PC-3 (cell line): ENCODE results near the gene IGSF9B. TPM values are rescaled to one million over a fixed set of nuclear protein-coding genes. Genes with fewer than 3 reads are reported as not detected.

ENCODE experiments used
- ATAC-seq: fragments of 200-7000 bp; cut with Tn5 transposase; 2 replicates; pipeline ENCODE4 v1.9.1; 2020; ENCODE audit warnings: mild to moderate bottlenecking, moderate library complexity
- BruUV-seq: library from RNA; stranded (reverse); fragments of 400-500 nt; replicated peaks from 2 replicates; lab custom pipeline; 2021; lab: Mats Ljungman, UMichigan
- CTCF ChIA-PET: fragments of 300-600 bp; sonication (Branson Sonifier 250); formaldehyde crosslinking; loops from one replicate; lab custom pipeline; 2022; ENCODE audit warnings: antibody characterized with exemption; lab: Charles Lee
- POLR2A ChIA-PET: fragments of 300-600 bp; sonication (Branson Sonifier 250); formaldehyde crosslinking; loops from one replicate; lab custom pipeline; 2022; ENCODE audit warnings: antibody characterized with exemption; ENCODE audit not compliant: unreplicated experiment; lab: Charles Lee
- DNase-seq: peaks from one replicate; pipeline ENCODE4 v3.0.0-alpha.2; 2015
- H2AFZ ChIP-seq: fragments of 300-600 bp; sonication (generic); 2 replicates; pipeline ENCODE4 v1.6.0; 2016; ENCODE audit warnings: antibody characterized with exemption, low read length
- H3F3A ChIP-seq: fragments of 300-600 bp; sonication (generic); one replicate; pipeline ENCODE4 v1.6.0; 2017; ENCODE audit warnings: antibody characterized with exemption, low read length, control low read depth, mild to moderate bottlenecking; ENCODE audit not compliant: unreplicated experiment
- H3K27ac ChIP-seq: fragments of 300-600 bp; sonication (generic); 2 replicates; pipeline ENCODE4 v1.5.1; 2016; ENCODE audit warnings: mild to moderate bottlenecking, low read length
- H3K27me3 ChIP-seq: fragments of 300-600 bp; sonication (generic); 2 replicates; pipeline ENCODE4 v1.6.1; 2016; ENCODE audit warnings: low read length, mixed read lengths
- H3K36me3 ChIP-seq: fragments of 300-600 bp; sonication (generic); 2 replicates; pipeline ENCODE4 v1.6.1; 2016; ENCODE audit warnings: low read depth, mixed run types, low read length, mixed read lengths
- H3K4me1 ChIP-seq: fragments of 300-600 bp; sonication (generic); 2 replicates; pipeline ENCODE4 v1.5.1; 2016; ENCODE audit warnings: low read length; ENCODE audit not compliant: insufficient read depth
- H3K4me2 ChIP-seq: fragments of 300-600 bp; sonication (generic); 2 replicates; pipeline ENCODE4 v1.6.0; 2016; ENCODE audit warnings: low read length
- H3K4me3 ChIP-seq: fragments of 300-600 bp; sonication (generic); 2 replicates; pipeline ENCODE4 v1.5.1; 2016; ENCODE audit warnings: mild to moderate bottlenecking, low read length, mixed read lengths
- H3K79me2 ChIP-seq: fragments of 300-600 bp; sonication (generic); 2 replicates; pipeline ENCODE4 v1.6.1; 2017; ENCODE audit warnings: low read length, mixed read lengths
- H3K9ac ChIP-seq: fragments of 300-600 bp; sonication (generic); 2 replicates; pipeline ENCODE4 v1.6.0; 2016; ENCODE audit warnings: mild to moderate bottlenecking, low read length
- H3K9me2 ChIP-seq: fragments of 300-600 bp; sonication (generic); replicated peaks from 2 replicates; pipeline ENCODE4 v1.6.1; 2016; ENCODE audit warnings: mixed run types, low read length, mixed read lengths
- H3K9me3 ChIP-seq: fragments of 300-600 bp; sonication (generic); 2 replicates; pipeline ENCODE4 v1.6.1; 2016; ENCODE audit warnings: low read length, mixed read lengths
- H4K20me1 ChIP-seq: fragments of 300-600 bp; sonication (generic); 2 replicates; pipeline ENCODE4 v1.6.1; 2016; ENCODE audit warnings: low read length, mixed read lengths
- CTCF ChIP-seq: fragments of 300-600 bp; sonication (generic); conservative IDR thresholded peaks from 2 replicates; pipeline ENCODE4 v1.5.1; 2017; ENCODE audit warnings: antibody characterized with exemption, low read depth, mild to moderate bottlenecking, low read length
- EZH2 ChIP-seq: fragments of 300-600 bp; sonication (generic); IDR thresholded peaks from one replicate; pipeline ENCODE4 v1.6.1; 2017; ENCODE audit warnings: antibody characterized with exemption, mild to moderate bottlenecking, low read length; ENCODE audit not compliant: unreplicated experiment
- EZH2phosphoT487 ChIP-seq: fragments of 300-600 bp; sonication (generic); IDR thresholded peaks from 2 replicates; pipeline ENCODE4 v1.6.1; 2018; ENCODE audit warnings: mild to moderate bottlenecking, antibody characterized with exemption, low read length, borderline replicate concordance
- intact Hi-C: fragments of 100-400 bp; cut with micrococcal nuclease; formaldehyde crosslinking; loops from 2 replicates; pipeline ENCODE4 v1.9.0; 2023
- total RNA-seq: library from RNA; depleted of rRNA; stranded (reverse); fragments of >200 nt; gene quantifications from 2 replicates; pipeline ENCODE4 v1.2.3, GENCODE V29; 2014

The IGSF9B gene
- total RNA-seq, 1 experiment from 2014 or later, result 0.58 TPM

- Histone ChIP-seq H3K4me2 (no peak overlapping the region), H3F3A (no peaks in the 10 kb centered on the region), H3K9ac (no peak overlapping the region), H3K9me2 (no peaks in the 10 kb centered on the region), H3K4me1 (no peaks in the 10 kb centered on the region), H3K36me3 (no peaks in the 10 kb centered on the region), H3K4me3 (no peak overlapping the region), H3K79me2 (no peaks in the 10 kb centered on the region), H3K27me3 (no peaks in the 10 kb centered on the region), H3K27ac (no peak overlapping the region), H2AFZ (no peak overlapping the region), H4K20me1 (no peaks in the 10 kb centered on the region), H3K9me3 (no peaks in the 10 kb centered on the region; the same call in 1 of the 2 replicates)
- no TSS peak for BruUV-seq
- no peak for TF ChIP-seq EZH2phosphoT487
- no peak for TF ChIP-seq EZH2
- TF ChIP-seq CTCF, result no peak
- CTCF ChIA-PET, result no interaction called here
- ATAC-seq (no peak), DNase-seq (no peak)
- POLR2A ChIA-PET, result no interaction called here
- intact Hi-C loops, result loop anchor here (10.0 kb wide), 1 partner anchor 124 kb away; no protein-coding TSS in a partner anchor
These were observed 36.4 kb downstream of the IGSF9B start for GRCh38 chr11:133920109-133920990.

- H3F3A ChIP-seq, result no peaks in the 10 kb centered on the region
- no peak overlapping the region for H3K4me3 ChIP-seq
- ChIA-PET CTCF (no interaction called here), POLR2A (no interaction called here)
- no peaks in the 10 kb centered on the region for H3K79me2 ChIP-seq
- no peak for DNase-seq
- no peaks in the 10 kb centered on the region; the same call in 1 of the 2 replicates for H3K27me3 ChIP-seq
- H3K36me3 ChIP-seq, result no peaks in the 10 kb centered on the region
- no peak overlapping the region for H2AFZ ChIP-seq
- no peak overlapping the region for H3K27ac ChIP-seq
- no TSS peak for BruUV-seq
- no peak overlapping the region for H3K4me2 ChIP-seq
- intact Hi-C loops, result loop anchor here (10.0 kb wide), 1 partner anchor 125 kb away; no protein-coding TSS in a partner anchor
- H3K9ac ChIP-seq, result no peak overlapping the region
- TF ChIP-seq EZH2phosphoT487 (no peak), EZH2 (no peak), CTCF (no peak)
- ATAC-seq, result no peak
- no peaks in the 10 kb centered on the region; the same call in 1 of the 2 replicates for H3K9me3 ChIP-seq
- H4K20me1 ChIP-seq, result no peaks in the 10 kb centered on the region
- no peaks in the 10 kb centered on the region for H3K4me1 ChIP-seq
- H3K9me2 ChIP-seq, result no peaks in the 10 kb centered on the region
These were observed 37.2 kb downstream of the IGSF9B start for GRCh38 chr11:133919330-133920108.
